ENCODE results near the gene USP54.

The USP54 gene

GRCh38 chr10:73509695-73510094, 81.4 kb downstream of the USP54 start:
- TF ChIP-seq POLR2AphosphoS5 (IDR thresholded peaks at IDR 0.05; ENCODE audit: low read depth, low read length) (no peak), FOXP2 (optimal IDR thresholded peaks at IDR 0.05; ENCODE audit: borderline replicate concordance, extremely low read depth, extremely low read length, insufficient read depth) (no peak), SIN3A (IDR thresholded peaks at IDR 0.05; ENCODE audit: borderline replicate concordance, insufficient read depth, low read length) (no peak), TAF1 (IDR thresholded peaks at IDR 0.05; ENCODE audit: borderline replicate concordance, insufficient read depth, low read length) (no peak)
- TF ChIP-seq, protein P1, sequence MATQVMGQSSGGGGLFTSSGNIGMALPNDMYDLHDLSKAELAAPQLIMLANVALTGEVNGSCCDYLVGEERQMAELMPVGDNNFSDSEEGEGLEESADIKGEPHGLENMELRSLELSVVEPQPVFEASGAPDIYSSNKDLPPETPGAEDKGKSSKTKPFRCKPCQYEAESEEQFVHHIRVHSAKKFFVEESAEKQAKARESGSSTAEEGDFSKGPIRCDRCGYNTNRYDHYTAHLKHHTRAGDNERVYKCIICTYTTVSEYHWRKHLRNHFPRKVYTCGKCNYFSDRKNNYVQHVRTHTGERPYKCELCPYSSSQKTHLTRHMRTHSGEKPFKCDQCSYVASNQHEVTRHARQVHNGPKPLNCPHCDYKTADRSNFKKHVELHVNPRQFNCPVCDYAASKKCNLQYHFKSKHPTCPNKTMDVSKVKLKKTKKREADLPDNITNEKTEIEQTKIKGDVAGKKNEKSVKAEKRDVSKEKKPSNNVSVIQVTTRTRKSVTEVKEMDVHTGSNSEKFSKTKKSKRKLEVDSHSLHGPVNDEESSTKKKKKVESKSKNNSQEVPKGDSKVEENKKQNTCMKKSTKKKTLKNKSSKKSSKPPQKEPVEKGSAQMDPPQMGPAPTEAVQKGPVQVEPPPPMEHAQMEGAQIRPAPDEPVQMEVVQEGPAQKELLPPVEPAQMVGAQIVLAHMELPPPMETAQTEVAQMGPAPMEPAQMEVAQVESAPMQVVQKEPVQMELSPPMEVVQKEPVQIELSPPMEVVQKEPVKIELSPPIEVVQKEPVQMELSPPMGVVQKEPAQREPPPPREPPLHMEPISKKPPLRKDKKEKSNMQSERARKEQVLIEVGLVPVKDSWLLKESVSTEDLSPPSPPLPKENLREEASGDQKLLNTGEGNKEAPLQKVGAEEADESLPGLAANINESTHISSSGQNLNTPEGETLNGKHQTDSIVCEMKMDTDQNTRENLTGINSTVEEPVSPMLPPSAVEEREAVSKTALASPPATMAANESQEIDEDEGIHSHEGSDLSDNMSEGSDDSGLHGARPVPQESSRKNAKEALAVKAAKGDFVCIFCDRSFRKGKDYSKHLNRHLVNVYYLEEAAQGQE (IDR thresholded peaks at IDR 0.05; ENCODE audit: insufficient read depth in 1 of 2, low read depth in 2 of 2, low read length in 2 of 2): no peak

GRCh38 chr10:73506491-73506890, 84.7 kb downstream of the USP54 start:
- TF ChIP-seq POLR2AphosphoS5 (IDR thresholded peaks at IDR 0.05; ENCODE audit: low read depth, low read length) (no peak), TAF1 (IDR thresholded peaks at IDR 0.05; ENCODE audit: borderline replicate concordance, insufficient read depth, low read length) (no peak), SIN3A (IDR thresholded peaks at IDR 0.05; ENCODE audit: borderline replicate concordance, insufficient read depth, low read length) (no peak), FOXP2 (optimal IDR thresholded peaks at IDR 0.05; ENCODE audit: borderline replicate concordance, extremely low read depth, extremely low read length, insufficient read depth) (no peak)
- TF ChIP-seq, protein P1 (IDR thresholded peaks at IDR 0.05; ENCODE audit: insufficient read depth in 1 of 2, low read depth in 2 of 2, low read length in 2 of 2): no peak

GRCh38 chr10:73506074-73506473, 85.1 kb downstream of the USP54 start:
- no peak for TF ChIP-seq TAF1 (IDR thresholded peaks at IDR 0.05; ENCODE audit: borderline replicate concordance, insufficient read depth, low read length)
- TF ChIP-seq POLR2AphosphoS5 (IDR thresholded peaks at IDR 0.05; ENCODE audit: low read depth, low read length): no peak
- TF ChIP-seq, protein P1 (IDR thresholded peaks at IDR 0.05; ENCODE audit: insufficient read depth in 1 of 2, low read depth in 2 of 2, low read length in 2 of 2): no peak
- no peak for TF ChIP-seq SIN3A (IDR thresholded peaks at IDR 0.05; ENCODE audit: borderline replicate concordance, insufficient read depth, low read length)
- no peak for TF ChIP-seq FOXP2 (optimal IDR thresholded peaks at IDR 0.05; ENCODE audit: borderline replicate concordance, extremely low read depth, extremely low read length, insufficient read depth)

DNA sequence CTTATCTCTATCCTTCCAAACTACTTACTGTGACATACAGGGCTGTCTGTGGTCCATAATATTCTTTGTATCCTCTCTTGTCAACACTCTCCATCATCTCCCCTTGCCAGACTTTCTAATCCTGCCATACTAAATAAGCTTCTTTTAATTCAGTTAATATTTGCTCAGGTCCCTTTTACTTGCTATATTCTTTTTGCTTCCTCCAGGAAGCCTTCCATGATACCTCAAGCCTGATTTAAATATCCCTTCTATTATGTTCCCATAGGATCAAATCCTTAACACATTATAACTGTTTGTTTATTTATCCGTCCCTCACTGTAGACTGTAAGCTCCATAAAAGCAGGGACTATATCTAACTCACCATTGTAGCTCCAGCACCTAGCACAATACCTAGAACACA, 88.1 kb downstream of the USP54 start:
- no peak for TF ChIP-seq FOXP2 (optimal IDR thresholded peaks at IDR 0.05; ENCODE audit: borderline replicate concordance, extremely low read depth, extremely low read length, insufficient read depth)
- no peak for TF ChIP-seq TAF1 (IDR thresholded peaks at IDR 0.05; ENCODE audit: borderline replicate concordance, insufficient read depth, low read length)

- TF ChIP-seq SIN3A (IDR thresholded peaks at IDR 0.05; ENCODE audit: borderline replicate concordance, insufficient read depth, low read length) (no peak), POLR2AphosphoS5 (IDR thresholded peaks at IDR 0.05; ENCODE audit: low read depth, low read length) (no peak), TAF1 (IDR thresholded peaks at IDR 0.05; ENCODE audit: borderline replicate concordance, insufficient read depth, low read length) (no peak)
- TF ChIP-seq, protein P1 (IDR thresholded peaks at IDR 0.05; ENCODE audit: insufficient read depth in 1 of 2, low read depth in 2 of 2, low read length in 2 of 2): no peak
Observed at GRCh38 chr10:73501651-73502050, 89.5 kb downstream of the USP54 start.

All from PFSK-1 (cell line).